Glomerular endothelial cell (primary cell): Measurements from ENCODE around the gene PLXDC2. TPM values are rescaled to one million over a fixed set of nuclear protein-coding genes. Genes with fewer than 3 reads are reported as not detected.

Experiments used
- DNase-seq: peaks from one replicate; pipeline ENCODE4 v3.0.0-alpha.2; 2011; ENCODE audit warnings: low read depth, low spot score; ENCODE audit errors: extremely low read depth
- total RNA-seq: library from RNA; depleted of rRNA; stranded (reverse); fragments of >200 nt; gene quantifications from 2 replicates; pipeline ENCODE4 v1.2.3, GENCODE V29; 2015

The PLXDC2 gene
- total RNA-seq, 1 donor from 2014 or later = 0.82 TPM

DNA sequence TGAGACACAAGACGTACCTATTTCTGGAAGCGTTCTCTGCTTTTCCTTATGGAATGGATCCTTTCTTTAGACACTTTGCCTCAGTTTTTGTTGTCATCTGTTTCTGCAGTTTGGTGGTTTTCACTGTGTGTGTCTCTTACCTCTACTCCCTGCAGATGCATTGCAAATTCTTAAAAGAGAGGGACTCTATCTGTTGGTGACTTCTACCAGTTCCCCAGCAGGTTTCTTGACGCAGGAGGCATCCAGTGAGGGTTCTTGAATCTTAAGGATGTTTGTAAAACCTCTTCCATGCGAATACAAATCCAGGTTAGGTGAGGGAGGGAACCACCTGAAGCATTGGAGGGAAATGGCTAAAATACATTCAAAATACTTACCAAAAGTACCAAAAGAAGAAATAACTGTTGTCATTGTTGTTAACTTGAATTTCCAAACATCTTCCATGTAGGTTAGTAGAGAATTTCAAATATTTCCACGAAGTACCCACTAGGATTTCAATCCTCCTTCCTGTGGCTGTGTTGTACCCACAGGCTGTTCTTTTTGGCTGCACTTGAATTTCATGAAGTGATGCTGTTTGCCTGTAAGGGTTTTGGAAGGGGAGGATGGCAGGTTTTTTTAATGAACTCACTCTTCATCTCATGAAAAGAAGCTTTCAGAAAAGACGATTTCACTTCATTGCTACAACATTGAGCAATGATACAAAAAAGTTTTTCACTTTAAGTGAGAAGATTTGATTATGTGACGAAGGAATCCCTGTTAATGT lies 32.2 kb downstream of the PLXDC2 start:
- no peak for DNase-seq

DNA sequence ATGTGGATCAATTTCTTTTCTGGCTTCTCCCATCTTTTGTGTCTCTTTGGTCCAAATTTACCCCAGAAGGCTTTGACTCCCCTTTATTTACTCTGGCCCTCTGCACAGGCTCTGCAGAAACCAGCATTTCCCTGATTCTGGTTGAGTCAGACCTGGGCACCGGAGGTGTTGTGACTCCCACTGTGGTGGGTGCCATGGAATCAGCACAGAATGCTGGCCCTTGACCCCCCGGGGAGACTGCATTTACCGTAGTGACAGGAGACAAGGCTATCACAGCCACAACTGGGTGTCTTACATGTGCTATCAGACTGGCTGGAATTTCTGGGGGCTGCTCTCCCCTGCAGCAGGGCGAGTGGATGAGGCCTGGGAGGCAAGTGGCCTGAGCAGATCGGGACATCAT lies 37.6 kb downstream of the PLXDC2 start:
- no peak for DNase-seq

DNA sequence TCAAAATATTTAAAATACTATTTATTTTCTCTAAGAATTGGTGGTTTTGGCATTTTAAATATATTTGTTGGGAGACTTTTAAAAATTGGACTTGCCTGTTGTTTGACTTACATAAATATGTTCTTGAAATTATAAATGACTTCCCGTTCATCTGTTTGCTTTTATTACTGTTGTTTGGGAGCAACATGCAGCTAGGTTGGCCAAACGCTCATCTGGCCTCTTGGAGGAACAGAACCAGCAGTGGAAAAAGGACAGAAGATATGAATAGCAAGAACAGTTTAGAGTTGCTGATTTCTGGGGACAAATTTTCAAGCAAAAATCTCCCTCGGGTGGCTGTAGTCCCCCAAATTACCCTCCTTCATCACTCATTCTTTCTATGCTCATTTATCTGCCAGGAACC lies 41.6 kb downstream of the PLXDC2 start:
- DNase-seq = no peak

DNA sequence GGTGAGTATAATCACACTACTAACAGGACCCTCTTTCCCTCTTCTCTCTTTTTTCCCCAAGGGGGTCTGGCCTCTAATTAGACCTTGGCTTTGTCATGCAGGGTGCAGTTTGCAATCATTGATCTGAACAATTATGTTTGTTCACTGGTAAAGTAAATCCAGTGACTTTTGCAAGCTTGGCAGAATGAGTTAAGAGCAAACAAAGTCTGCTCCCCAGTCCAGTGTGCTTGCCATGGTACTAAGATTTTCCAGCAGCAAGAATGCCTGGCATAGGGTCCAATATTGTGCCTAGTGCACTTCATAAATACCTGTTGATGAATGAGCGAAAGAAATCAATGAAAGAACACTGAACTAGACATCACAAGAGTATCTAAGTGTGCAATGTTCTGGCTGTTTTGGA lies 43.9 kb downstream of the PLXDC2 start:
- DNase-seq = no peak

DNA sequence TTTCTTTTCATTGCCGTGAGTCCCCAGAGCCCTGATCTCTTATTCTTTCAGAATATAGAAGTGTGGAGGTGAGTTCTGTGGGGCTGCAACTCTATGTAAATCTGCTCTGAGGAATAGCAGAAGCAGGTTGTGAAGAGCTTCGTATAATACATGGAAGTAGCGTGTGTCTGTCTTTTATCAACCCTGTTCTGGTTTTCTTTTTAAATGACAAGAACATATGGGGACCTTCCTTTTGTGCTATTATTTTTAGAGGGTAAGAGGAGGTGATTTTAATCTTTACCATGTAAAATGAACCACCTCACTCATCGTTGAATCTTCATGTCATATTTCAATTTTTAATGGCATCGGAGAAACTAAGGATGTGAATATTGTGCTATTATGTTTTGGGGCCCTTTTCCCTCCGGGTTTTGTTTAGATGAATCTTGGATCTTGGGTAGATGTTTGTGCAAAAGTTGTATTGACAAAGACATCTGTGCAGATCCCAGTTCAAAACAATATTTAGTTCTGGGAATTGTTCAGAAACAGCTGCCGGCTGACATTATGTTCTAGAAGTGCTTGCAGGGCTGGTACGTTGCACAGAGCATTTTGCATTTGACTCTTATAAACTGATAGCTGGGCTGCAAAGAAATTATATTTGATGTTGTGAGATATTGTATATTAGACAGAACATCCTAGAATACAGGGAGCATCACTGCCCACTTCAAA lies 46.7 kb downstream of the PLXDC2 start:
- DNase-seq = no peak

DNA sequence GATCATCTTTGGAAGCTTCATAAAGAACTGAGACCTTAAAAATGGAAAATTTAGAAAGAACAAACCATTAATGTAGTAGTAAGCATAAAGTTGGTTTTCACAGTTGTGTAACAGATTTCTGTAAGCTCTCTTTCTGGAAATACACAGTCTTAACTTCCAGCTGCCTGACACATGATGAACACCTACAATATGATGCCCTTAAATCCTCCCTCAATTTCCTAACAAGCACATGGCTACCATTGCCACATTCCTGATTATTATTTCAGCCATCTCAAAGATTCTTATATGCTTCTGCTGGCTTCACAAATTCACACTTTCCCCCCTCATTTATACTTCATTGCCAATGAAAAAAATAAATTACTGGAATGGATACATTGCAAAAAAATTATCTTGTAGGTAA lies 49.4 kb downstream of the PLXDC2 start:
- DNase-seq = no peak

DNA sequence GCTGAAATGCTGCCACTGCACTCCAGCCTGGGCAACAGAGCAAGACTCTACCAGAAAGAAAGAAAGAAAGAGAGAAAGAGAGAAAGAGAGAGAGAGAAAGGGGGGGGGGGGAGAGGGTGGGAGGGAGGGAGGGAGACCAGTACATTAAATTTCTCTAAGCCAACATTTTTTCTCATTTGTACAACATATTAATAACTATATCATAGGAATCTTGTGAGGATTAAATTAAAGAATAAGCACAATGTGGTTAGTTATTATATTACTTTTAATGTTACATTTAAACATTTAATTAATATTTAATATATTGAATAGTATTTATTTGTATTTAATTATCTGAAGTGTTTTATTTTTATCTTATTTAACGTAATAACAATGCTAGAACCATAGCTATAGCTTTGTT lies 53.1 kb downstream of the PLXDC2 start:
- DNase-seq = no peak

DNA sequence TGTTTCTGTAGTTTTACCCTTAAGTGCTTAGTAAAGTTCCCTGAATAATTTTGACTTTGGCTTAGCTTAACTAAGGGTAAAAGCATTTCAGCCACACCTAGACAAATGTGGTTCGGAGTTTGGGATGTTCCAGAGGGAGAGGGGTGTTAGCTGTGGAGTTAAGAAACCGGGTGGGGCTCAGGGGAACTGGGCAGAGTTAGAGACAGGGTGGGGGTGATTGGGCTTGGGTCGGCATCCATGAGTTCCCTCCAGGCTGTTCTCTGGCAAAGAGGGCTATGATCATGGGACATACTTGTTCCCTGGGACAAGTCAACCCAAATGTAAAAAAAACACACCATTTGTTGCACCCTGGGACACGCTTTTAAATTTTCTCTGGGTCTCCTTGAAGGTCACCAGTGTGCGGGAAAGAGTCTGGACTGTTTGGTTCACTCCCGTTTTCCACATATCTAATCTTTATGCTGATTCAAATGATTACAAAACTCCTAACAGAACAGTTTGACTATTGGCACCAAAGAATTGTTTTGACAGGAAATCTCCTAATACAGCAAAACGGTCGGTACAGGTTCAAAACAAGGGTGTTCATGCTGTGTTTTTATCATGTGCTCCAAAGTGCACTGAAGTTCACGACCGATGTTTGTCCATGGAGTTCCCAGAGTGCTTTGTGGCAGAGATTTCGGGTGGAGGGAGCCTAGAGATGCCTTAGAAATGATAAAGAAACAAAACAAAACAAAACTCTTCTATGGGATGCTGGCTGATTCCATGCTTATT lies 56.5 kb downstream of the PLXDC2 start:
- no peak for DNase-seq

DNA sequence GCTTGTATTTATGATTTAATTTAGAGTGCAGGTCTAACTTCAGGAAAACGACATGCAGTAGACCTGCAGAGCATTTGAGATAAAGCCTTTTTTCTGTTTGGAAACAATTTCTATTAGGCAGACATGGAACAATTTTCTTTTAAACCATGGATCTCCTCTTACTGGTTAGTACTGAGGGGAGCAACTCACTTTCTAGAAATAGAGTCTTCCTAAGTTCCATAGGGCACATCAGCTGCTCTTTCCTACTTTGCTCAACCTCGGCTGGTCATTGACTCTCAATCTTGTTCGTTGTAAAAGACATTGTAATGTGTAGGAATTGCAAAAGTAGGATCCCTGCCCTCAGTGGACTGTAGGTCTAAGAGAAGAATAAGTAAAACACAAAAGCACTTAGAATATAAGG lies 58.0 kb downstream of the PLXDC2 start:
- DNase-seq = no peak

DNA sequence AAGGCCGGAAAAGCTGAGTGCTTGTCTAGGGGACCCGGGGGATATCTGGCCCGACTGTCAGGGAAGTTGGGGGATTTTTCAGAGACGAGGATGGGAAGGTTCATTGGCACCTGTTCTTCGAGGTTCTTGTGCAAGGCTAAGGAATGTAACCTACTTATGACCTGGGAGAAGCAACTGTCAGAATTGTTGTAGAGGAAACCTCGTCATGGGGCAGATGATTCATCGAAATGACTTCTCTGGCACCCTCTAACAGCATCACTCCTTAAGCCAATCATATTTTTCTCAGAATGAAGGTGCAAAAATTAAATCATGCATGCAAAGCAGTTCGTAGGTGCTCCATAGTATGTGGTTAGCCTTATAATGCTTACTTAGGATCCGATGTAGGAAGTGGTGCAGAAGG lies 58.6 kb downstream of the PLXDC2 start:
- DNase-seq = no peak

DNA sequence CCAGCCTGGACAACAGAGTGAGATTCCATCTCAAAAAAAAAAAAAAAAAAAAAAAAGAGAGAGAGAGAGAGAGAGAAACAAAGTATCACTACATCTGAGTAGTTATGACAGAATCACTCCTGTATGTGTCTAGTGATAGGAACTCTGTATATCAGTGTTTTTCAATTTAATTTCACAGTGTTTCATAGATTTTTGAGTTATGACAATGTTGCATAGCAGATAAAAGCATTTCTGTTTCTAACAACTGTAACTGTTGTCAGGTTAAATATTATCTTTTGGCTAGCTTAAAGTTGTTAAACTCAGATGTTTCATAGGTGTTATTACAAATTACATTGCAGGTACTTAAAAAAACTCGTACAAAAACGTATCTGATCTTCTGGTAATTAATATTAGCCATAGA lies 60.3 kb downstream of the PLXDC2 start:
- no peak for DNase-seq

DNA sequence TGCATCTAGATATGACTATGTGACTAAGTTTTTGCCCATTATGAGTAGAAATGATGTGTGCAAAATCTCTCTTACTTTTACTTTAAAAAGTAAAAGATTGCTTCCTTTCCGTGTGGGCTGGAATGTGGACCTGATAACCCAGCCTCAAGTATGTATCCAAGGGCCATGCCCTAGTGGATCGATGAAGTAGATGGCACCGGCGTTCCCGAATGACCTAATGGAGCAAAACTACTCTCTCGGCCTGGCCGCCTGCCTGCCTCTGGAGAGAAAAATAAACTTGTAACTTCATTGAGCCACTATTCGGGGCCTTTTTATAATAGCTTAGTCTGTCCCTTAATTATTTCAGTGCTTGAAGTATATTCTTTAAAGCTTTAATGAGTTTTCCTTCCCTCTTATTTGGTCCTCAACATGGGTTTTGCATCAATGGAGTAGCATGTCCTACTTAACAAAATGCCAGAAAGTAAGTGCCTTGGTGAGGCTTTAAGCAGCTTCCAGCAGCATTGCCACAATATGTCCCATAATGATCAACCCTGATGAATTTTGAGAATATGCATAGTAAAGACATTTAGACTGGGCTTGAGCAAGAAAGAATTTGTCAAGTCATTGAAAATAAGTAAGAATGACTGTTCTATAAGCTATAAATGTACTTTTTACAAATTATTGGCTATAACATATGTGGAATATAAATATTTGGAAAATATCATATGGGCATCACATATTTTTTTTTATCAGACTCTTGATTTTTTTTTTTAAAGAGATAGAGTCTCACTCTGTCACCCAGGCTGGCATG lies 61.4 kb downstream of the PLXDC2 start:
- no peak for DNase-seq

DNA sequence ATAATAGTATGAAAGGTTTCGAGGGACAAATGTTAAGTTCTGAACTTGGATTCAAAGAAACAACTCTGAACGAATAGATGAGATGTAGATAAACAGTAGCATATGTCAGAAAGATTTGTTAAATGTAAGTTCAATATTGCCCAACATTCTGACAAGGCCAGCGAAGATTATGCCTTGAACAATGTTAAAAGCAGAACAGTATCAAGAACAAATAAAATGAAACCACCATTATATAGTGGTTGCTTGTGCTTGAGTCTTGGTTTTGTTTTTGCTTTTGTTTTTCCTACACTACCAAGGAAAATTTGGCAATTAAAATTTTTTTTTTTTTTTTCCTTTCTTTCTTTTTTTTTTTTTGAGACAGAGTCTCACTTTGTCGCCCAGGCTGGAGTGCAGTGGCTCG lies 66.4 kb downstream of the PLXDC2 start:
- DNase-seq = no peak

DNA sequence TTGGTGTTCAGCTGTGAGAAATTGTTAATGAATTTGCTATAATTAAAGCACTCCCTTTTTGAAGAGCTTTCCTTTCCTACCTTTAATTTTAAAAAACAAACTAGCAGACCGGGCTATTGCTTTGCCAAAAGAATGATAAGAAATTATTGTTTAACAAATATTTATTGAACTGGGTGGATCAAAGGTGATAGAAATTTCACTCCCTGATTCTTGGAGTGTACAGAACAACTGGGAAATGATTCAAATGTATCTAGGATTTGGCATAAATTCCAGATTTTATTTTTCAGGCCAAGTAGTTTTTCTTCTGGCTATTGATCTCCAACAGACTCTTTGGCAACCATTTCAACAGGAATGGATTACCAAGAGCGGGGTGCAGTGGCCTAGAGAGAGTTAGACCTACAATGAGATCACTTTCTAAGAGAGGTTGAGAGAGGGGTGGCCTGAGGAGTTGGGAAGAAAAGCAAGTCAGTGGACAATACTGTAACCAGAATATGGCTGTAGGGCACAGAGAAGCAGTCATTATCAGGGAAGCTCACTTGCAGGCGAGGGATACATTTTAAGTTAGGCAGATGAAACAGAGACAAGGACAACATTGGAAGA lies 71.9 kb downstream of the PLXDC2 start:
- no peak for DNase-seq

DNA sequence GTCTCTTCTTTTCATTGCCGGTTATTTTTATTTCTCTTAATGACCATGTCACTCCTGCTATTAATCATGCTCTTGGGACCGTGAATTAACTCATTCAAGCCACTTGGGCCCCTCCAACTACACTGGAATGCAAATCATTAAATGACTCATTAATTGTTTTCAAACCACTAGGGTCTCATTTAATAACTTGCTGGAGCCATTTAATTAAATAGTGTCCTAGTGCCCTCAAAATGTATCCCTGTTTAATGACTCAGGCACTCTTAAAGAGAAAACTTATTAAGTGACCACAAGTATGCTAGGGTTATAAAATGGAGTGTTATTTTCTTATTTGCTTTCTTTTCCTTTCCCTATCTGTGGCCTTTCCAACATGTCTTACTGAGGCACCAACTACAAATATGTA lies 73.0 kb downstream of the PLXDC2 start:
- no peak for DNase-seq

DNA sequence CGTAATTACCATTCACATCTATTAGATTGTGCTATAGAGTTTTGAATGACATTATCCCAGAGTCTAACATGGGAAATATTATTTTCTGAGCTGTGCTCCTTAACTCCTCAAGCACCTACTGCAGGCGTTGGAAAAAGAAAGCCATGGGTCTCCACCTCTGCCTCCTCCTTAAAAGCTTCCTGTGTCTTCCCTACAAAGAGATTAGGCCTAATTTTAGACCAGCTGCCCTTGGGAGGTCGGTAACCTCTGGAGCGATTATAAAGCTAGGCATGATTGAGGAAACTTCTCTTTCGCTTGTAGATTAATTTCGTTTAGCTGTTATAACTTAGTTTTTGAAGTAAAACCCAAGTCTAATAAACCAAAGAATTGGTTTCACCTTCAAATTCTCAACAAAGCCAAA lies 75.2 kb downstream of the PLXDC2 start:
- no peak for DNase-seq

DNA sequence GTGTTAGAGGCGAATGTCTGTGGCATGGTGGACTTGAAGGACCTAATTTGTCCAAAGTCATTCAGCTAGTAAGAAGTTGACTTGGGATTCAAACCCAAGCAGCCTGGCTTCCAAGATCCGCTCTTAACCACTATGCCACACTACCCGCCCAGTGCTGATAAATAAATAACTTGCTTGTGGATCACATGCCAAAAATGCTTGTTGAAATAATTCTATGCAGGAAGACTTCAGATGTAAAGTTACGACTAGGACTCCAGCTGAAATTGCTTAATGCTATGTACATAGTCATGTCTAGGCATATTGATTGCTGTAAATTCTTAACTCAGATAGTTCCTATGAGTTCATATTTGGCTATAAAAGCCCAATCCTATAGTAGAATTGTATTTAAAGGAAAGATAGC lies 76.0 kb downstream of the PLXDC2 start:
- DNase-seq = no peak

DNA sequence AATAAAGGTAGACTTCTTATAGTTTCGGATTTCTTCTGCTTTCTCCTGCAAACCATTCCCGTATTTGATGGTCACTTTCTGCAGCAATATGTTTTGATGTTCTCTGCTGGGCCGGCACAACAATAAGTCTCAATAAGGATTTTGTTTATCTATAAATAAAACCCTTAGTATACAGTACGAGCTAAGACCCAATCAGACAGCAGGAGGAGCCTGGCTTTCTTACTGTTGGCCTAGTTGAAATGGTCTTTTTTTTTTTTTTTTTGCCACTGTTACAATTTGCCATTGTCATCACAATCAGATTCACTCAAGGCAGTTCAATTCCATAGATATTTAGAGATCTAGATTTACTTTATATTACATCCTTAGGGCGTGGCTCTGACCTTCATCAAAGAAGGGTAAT lies 76.4 kb downstream of the PLXDC2 start:
- no peak for DNase-seq

DNA sequence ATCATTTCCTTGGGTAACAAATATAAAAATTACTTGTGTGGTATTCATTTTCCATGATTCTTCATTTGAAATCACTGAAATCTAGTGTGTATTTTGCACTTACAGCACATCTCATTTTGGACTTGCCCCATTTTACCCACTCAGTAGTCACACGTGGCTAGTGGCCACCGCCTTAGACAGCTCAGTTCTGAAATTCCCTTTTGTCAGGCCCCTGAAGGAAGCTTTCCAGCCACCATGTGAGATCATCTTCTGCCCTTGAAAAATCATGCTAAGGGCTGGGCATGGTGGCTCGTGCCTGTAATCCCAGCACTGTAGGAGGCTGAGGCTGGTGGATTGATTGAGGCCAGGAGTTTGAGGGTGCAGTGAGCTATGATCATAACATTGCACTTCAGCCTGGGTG lies 79.3 kb downstream of the PLXDC2 start:
- no peak for DNase-seq

DNA sequence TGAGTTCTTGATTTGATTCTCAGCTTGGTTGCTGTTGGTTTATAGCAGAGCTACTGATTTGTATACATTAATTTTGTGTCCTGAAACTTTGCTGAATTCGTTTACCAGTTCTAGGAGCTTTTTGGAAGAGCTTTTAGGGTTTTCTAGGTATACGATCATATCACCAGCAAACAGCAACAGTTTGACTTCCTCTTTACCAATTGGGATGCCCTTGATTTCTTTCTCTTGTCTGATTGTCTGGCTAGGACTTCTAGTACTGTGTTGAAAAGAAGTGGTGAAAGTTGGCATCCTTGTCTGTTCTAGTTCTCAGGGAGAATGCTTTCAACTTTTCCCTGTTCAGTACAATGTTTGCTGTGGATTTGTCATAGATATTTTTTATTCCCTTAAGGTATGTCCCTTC lies 86.2 kb downstream of the PLXDC2 start:
- DNase-seq = no peak

DNA sequence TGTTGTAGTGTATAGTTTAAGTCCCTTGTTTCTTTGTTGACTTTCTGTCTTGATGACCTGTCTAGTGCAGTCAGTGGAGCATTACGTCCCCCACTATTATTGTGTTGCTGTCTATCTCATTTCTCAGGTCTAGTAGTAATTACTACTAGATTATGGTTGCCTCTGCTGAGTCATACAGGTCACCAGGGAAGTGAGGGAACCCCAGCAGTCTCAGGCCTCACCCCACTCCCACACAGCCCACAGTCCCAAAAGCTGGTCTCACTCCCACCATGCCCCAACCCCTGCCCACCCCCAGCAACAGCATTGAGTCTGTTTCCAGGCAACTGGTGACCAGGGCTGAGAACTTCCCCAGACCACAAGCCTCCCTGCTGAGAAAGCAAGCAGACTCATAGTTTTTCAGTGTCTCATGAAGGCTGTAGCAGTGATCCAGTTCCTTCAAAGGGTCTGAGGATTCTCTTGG lies 88.0 kb downstream of the PLXDC2 start:
- no peak for DNase-seq
